ENCODE measurements around the gene EMC9.
A peak's percentile ranks its signal among the peaks of the same experiment; 100 is the strongest.

EMC9 gene

GRCh38 chr14:24181371-24182077 is 40.1 kb upstream of the EMC9 start:
- H3K27me3 Mint-ChIP-seq: no peaks in the 10 kb centered on the region
- peaks cover 100% of the 10 kb centered on the region for H3K36me3 Mint-ChIP-seq (ENCODE audit: low read depth)
- H3K27ac Mint-ChIP-seq: no peak overlapping the region
- no peaks in the 10 kb centered on the region for H3K9me3 Mint-ChIP-seq
- intact Hi-C loops (cut with micrococcal nuclease): no loop called here
- no peaks in the 10 kb centered on the region for H3K4me1 Mint-ChIP-seq (ENCODE audit: low read depth)
- no peak overlapping the region for H3K4me3 Mint-ChIP-seq

DNA sequence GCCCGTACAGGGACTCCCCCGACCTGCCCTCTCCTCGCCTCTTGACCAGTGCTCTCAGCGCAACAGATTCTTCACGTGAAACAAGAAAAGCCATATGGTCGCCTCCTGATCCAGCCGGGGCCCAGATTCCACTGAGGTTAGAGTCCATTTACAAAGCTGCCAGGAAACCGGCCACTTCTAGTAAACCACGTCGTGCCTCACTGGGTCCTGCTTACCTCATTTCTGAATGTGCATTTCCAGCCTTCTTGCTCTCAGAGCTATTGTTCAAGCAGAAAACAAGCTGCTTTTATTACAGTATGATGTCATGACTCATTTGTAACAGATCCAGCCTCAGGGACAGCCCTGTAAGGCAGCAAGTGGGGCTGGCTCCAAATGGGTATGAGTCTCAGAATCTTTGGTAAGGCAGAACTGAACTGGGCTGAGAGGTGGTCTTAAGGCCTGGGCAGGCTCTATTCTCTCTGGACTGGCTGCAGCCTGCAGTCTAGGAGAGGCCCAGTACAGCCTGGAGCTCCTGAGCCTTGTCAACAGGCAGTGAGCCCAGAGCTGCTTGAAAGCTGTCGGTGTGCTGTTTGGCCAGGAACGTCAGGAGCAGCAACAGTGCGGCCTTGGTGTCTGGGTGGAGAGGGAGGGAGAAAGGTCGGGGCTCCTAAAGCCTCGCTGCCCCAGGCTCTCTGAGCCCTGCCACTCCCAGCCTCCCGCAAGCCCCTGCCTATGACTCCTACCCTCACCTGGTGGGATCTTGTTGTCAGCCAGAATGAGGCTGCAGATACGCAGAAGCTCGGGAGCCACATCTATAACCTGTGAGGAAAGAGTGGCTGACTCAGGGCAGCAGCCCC is 38.8 kb upstream of the EMC9 start:
- H3K9me3 Mint-ChIP-seq: no peaks in the 10 kb centered on the region
- no peak overlapping the region for H3K4me3 Mint-ChIP-seq
- no peaks in the 10 kb centered on the region for H3K27me3 Mint-ChIP-seq
- no peaks in the 10 kb centered on the region for H3K4me1 Mint-ChIP-seq (ENCODE audit: low read depth)
- no peak overlapping the region for H3K27ac Mint-ChIP-seq
- intact Hi-C loops (cut with micrococcal nuclease): no loop called here
- H3K36me3 Mint-ChIP-seq (ENCODE audit: low read depth): peaks cover 100% of the 10 kb centered on the region

DNA sequence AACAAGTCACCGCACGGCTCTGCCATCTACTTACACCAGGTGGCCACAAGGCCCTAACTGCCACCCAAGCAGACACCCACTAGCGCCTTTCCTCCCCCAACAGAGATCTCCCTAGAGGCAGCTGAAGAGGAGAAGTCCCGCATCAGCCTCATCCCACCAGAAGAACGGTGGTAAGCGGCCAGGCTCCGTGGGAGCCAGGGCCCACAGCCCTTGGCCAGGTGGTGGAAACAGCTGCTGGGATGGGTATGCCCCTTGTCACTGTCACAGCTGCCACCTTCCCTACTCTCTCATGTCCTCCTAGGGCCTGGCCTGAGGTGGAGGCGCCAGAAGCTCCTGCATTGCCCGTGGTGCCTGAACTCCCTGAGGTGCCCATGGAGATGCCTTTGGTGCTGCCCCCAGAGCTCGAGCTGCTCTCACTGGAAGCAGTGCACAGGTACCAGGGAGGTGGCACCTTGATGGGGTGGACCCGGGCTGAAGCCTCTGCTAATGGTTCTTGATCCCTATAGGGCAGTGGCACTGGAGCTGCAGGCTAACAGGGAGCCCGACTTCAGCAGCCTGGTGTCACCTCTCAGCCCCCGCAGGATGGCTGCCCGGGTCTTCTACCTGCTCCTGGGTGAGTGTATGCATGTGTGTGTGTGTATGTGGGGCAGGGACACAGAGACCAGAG is 38.0 kb upstream of the EMC9 start:
- no peak overlapping the region for H3K27ac Mint-ChIP-seq
- H3K4me1 Mint-ChIP-seq (ENCODE audit: low read depth): no peaks in the 10 kb centered on the region
- intact Hi-C loops (cut with micrococcal nuclease): no loop called here
- no peaks in the 10 kb centered on the region for H3K27me3 Mint-ChIP-seq
- H3K4me3 Mint-ChIP-seq: no peak overlapping the region
- peaks cover 100% of the 10 kb centered on the region for H3K36me3 Mint-ChIP-seq (ENCODE audit: low read depth)
- H3K9me3 Mint-ChIP-seq: no peaks in the 10 kb centered on the region

DNA sequence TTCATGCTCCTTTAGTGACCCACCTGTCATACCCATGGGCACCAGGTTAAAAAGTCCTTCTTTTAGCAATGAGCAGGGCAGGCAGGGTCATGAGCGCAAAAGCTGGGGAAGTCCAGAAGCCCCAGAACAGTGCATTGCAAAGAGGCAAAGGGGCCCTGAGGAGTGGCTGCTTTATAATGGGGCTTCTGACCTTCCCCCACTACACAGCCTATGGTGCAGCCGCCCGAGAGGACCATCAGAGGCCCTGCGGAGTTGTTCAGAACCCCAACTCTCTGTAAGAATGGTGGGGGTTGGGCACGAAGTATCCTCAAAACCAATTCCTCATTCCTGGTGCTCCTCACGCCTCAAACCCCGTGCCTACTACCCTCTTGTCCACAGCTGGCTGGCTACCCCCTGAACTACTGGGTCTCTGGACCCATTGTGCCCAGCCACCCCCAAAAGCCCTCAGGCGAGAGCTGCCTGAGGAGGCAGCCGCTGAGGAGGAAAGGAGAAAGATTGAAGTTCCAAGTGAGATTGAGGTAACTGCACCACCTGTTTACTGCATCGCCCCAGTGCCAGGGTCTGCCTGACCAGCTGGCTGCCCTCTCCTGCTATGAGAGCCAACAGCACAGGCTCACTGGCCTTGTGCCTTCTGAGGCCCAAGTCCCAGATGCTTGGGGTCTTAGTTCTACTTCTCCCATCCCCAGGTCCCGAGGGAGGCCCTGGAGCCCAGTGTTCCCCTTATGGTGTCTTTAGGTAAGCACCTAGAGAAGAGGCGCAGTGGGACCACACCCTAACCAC is 37.2 kb upstream of the EMC9 start:
- Mint-ChIP-seq H3K36me3 (ENCODE audit: low read depth) (peaks cover 100% of the 10 kb centered on the region), H3K27ac (no peak overlapping the region), H3K27me3 (no peaks in the 10 kb centered on the region), H3K4me3 (no peak overlapping the region), H3K4me1 (ENCODE audit: low read depth) (no peaks in the 10 kb centered on the region), H3K9me3 (no peaks in the 10 kb centered on the region)
- intact Hi-C loops (cut with micrococcal nuclease): no loop called here

DNA sequence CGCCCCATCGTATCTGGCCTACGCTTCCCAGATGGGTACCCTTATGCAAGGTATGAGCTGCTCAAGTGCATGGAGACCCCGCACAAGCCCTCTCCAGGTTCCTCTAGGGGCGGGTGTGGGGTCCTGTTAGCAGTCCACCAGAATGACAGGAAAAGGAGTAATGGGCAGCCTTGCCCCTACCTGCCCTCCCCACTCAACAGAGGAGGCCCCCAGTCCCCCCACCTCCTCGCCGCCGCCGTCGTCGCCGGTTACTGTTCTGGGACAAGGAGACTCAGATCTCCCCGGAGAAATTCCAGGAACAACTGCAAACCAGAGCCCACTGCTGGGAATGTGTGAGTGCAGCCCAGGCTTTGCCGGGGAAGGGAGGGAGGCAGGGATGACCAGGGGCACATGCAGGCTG is 36.5 kb upstream of the EMC9 start:
- no peak overlapping the region for H3K27ac Mint-ChIP-seq
- no peaks in the 10 kb centered on the region for H3K27me3 Mint-ChIP-seq
- H3K4me1 Mint-ChIP-seq (ENCODE audit: low read depth): no peaks in the 10 kb centered on the region
- no peaks in the 10 kb centered on the region for H3K9me3 Mint-ChIP-seq
- intact Hi-C loops (cut with micrococcal nuclease): no loop called here
- H3K4me3 Mint-ChIP-seq: no peak overlapping the region
- H3K36me3 Mint-ChIP-seq (ENCODE audit: low read depth): peaks cover 100% of the 10 kb centered on the region

DNA sequence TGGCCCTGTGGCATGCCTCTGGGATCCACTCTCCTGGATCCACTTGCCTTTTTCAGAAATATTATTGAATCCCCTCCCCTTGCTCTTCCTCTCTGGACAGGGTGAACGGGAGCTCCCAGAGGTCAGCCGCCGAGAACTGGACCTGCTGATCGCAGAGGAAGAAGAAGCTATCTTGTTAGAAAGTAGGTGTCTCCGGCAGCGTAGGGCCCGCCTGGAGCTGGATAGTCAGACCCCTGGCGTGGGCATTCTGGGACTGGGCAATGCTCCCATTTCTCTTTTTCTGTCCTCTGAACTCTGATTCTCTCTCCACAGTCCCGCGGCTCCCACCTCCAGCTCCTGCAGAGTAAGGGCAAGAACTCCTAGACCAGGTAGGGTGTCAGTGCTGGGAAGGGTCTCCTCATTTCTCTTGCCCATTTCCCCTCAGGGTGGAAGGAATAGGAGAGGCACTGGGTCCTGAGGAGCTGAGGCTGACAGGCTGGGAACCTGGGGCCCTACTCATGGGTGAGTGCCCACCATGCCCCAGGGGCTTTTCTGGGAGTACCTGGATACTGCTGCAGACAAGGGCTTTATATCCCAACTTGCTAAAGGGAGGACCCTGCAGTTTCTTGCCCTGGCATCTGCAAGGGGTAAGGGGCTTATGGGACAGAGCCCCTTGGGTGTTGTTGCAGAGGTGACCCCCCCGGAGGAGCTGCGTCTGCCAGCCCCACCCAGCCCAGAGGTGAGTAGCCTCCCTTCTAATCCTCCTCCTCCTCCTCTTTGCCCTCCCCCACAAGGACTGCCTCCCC is 35.8 kb upstream of the EMC9 start:
- Mint-ChIP-seq H3K4me3 (no peak overlapping the region), H3K27me3 (no peaks in the 10 kb centered on the region), H3K27ac (no peak overlapping the region), H3K36me3 (ENCODE audit: low read depth) (peaks cover 100% of the 10 kb centered on the region), H3K9me3 (no peaks in the 10 kb centered on the region), H3K4me1 (ENCODE audit: low read depth) (peaks cover under 1% of the 10 kb centered on the region)
- intact Hi-C loops (cut with micrococcal nuclease): no loop called here

DNA sequence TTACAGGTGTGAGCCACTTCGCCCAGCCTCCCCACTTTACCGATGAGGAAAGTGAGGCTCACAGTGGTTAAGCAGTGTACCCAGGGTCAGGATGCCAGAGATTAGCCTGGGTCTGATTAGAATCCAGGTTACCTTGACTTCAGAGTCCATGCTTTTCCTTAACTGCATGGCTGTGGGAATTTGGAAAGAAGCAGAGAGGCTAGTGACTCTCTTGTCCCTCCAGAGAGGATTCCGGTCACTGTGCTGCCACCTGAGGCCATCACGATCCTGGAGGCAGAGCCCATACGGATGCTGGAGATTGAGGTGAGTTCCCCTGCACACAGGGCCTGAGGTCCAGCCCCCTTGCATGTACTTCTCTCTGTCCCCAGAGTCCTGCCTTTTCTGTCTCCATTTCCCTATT is 35.2 kb upstream of the EMC9 start:
- H3K4me1 Mint-ChIP-seq (ENCODE audit: low read depth): peaks cover 7% of the 10 kb centered on the region
- H3K27me3 Mint-ChIP-seq: peaks cover 3% of the 10 kb centered on the region
- no peak overlapping the region for H3K4me3 Mint-ChIP-seq
- intact Hi-C loops (cut with micrococcal nuclease): no loop called here
- H3K27ac Mint-ChIP-seq: no peak overlapping the region
- peaks cover 100% of the 10 kb centered on the region for H3K36me3 Mint-ChIP-seq (ENCODE audit: low read depth)
- H3K9me3 Mint-ChIP-seq: no peaks in the 10 kb centered on the region

- H3K27me3 Mint-ChIP-seq: peaks cover 13% of the 10 kb centered on the region
- H3K9me3 Mint-ChIP-seq: no peaks in the 10 kb centered on the region
- H3K36me3 Mint-ChIP-seq (ENCODE audit: low read depth): peaks cover 96% of the 10 kb centered on the region
- intact Hi-C loops (cut with micrococcal nuclease): no loop called here
- H3K27ac Mint-ChIP-seq: no peak overlapping the region
- peaks cover 25% of the 10 kb centered on the region for H3K4me1 Mint-ChIP-seq (ENCODE audit: low read depth)
- H3K4me3 Mint-ChIP-seq: no peak overlapping the region
Measured at GRCh38 chr14:24172871-24173281, 31.5 kb upstream of the EMC9 start.

GRCh38 chr14:24172261-24172860 is 31.0 kb upstream of the EMC9 start:
- H3K4me3 Mint-ChIP-seq: no peak overlapping the region
- no peaks in the 10 kb centered on the region for H3K9me3 Mint-ChIP-seq
- intact Hi-C loops (cut with micrococcal nuclease): no loop called here
- H3K27ac Mint-ChIP-seq: no peak overlapping the region
- H3K4me1 Mint-ChIP-seq (ENCODE audit: low read depth): peaks cover 30% of the 10 kb centered on the region
- H3K27me3 Mint-ChIP-seq: peaks cover 13% of the 10 kb centered on the region
- H3K36me3 Mint-ChIP-seq (ENCODE audit: low read depth): peaks cover 96% of the 10 kb centered on the region

- Mint-ChIP-seq H3K36me3 (ENCODE audit: low read depth) (peaks cover 96% of the 10 kb centered on the region), H3K27ac (peak within 1 kb of the TSS; percentile 61), H3K4me1 (ENCODE audit: low read depth) (peaks cover 37% of the 10 kb centered on the region), H3K27me3 (peaks cover 13% of the 10 kb centered on the region), H3K9me3 (no peaks in the 10 kb centered on the region), H3K4me3 (peak within 1 kb of the TSS; percentile 65)
- intact Hi-C loops (cut with micrococcal nuclease): no loop called here
Measured at GRCh38 chr14:24171422-24172260, 30.2 kb upstream of the EMC9 start, which contains the start of gene REC8. TSS of gene REC8 (plus strand) at chr14:24172080. CDS start at chr14:24172553, 473 bp downstream.

DNA sequence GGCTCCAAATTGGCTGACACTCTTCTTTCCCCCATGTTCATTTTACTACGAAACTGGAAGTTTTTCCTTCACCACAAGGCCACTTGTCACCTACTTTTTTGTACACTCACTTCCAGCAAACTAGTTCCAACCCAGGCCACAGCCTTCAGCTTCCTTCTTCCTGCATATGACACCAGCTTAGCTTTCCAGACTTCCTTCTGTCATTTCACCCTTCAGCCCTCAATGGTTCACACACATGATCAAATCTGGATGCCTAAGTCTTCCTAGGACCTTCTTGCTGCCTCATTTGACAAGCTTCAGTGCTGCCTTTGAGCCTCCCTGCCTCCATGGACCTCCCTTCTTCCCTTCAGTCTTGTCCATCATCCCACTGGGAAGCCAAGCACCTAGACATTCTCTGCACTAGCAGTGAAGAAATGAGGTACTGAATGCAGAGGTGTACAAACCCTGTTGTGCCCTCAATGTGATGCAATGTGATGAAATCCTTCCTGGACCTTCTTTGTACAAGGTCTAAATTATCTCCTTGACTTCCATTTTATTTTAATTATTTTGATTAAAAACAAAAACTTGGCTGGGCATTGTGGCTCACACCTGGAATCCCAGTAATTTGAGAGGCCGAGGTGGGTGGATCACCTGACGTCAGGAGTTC is 26.2 kb upstream of the EMC9 start:
- Mint-ChIP-seq H3K4me1 (ENCODE audit: low read depth) (peaks cover 78% of the 10 kb centered on the region), H3K27me3 (peaks cover 13% of the 10 kb centered on the region), H3K4me3 (no peak overlapping the region), H3K27ac (peak overlapping the region; percentile 82), H3K9me3 (no peaks in the 10 kb centered on the region), H3K36me3 (ENCODE audit: low read depth) (peaks cover 96% of the 10 kb centered on the region)
- intact Hi-C loops (cut with micrococcal nuclease): no loop called here

DNA sequence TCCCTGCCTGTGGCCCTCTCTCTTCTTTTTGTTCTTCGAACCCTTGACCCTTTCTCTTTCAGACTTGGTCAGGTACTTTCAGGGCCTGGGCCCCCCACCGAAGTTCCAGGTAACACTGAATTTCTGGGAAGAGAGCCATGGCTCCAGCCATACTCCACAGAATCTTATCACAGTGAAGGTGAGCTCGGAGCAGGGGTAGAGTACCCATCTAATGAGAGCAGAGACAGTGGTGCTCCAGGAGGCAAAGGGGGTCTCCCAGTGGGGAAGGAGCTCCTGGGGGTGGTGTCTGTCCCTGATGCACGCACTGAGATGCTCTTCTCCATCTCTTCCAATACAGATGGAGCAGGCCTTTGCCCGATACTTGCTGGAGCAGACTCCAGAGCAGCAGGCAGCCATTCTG is 24.4 kb upstream of the EMC9 start:
- peak overlapping the region; percentile 82 for H3K27ac Mint-ChIP-seq
- peaks cover 96% of the 10 kb centered on the region for H3K36me3 Mint-ChIP-seq (ENCODE audit: low read depth)
- H3K9me3 Mint-ChIP-seq: no peaks in the 10 kb centered on the region
- H3K4me1 Mint-ChIP-seq (ENCODE audit: low read depth): peaks cover 84% of the 10 kb centered on the region
- intact Hi-C loops (cut with micrococcal nuclease): no loop called here
- no peak overlapping the region for H3K4me3 Mint-ChIP-seq
- peaks cover 2% of the 10 kb centered on the region for H3K27me3 Mint-ChIP-seq
